Mononuclear cell (primary cell): ENCODE measurements around the gene BLOC1S4. TPM values are rescaled to one million over a fixed set of nuclear protein-coding genes. Genes with fewer than 3 reads are reported as not detected.
"Not testable (repeated sequence)": the region's sequence is repeated elsewhere in the genome, so short reads cannot be mapped to it uniquely, and the experiment has no call there.

ENCODE experiments used
- H3K27me3 ChIP-seq: 2 replicates; pipeline ENCODE4 v1.6.0; 2011; ENCODE audit warnings: low read length, control low read depth; ENCODE audit not compliant: insufficient read depth
- H3K4me1 ChIP-seq: 2 replicates; pipeline ENCODE4 v1.5.1; 2011; ENCODE audit warnings: mild to moderate bottlenecking, low read length, control low read depth; ENCODE audit not compliant: insufficient read depth
- H3K4me3 ChIP-seq: 2 replicates; pipeline ENCODE4 v1.5.1; 2011; ENCODE audit warnings: mild to moderate bottlenecking, low read length, moderate library complexity
- H3K9me3 ChIP-seq: 2 replicates; pipeline ENCODE4 v1.5.1; 2011; ENCODE audit warnings: low read depth, mild to moderate bottlenecking, control low read depth, low read length
- total RNA-seq: library from RNA; depleted of rRNA; stranded (reverse); fragments of >200 nt; gene quantifications from one replicate; pipeline ENCODE4 v1.2.3, GENCODE V29; 2012

BLOC1S4 gene, protein sequence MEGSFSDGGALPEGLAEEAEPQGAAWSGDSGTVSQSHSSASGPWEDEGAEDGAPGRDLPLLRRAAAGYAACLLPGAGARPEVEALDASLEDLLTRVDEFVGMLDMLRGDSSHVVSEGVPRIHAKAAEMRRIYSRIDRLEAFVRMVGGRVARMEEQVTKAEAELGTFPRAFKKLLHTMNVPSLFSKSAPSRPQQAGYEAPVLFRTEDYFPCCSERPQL
- total RNA-seq: 12.8 TPM

DNA sequence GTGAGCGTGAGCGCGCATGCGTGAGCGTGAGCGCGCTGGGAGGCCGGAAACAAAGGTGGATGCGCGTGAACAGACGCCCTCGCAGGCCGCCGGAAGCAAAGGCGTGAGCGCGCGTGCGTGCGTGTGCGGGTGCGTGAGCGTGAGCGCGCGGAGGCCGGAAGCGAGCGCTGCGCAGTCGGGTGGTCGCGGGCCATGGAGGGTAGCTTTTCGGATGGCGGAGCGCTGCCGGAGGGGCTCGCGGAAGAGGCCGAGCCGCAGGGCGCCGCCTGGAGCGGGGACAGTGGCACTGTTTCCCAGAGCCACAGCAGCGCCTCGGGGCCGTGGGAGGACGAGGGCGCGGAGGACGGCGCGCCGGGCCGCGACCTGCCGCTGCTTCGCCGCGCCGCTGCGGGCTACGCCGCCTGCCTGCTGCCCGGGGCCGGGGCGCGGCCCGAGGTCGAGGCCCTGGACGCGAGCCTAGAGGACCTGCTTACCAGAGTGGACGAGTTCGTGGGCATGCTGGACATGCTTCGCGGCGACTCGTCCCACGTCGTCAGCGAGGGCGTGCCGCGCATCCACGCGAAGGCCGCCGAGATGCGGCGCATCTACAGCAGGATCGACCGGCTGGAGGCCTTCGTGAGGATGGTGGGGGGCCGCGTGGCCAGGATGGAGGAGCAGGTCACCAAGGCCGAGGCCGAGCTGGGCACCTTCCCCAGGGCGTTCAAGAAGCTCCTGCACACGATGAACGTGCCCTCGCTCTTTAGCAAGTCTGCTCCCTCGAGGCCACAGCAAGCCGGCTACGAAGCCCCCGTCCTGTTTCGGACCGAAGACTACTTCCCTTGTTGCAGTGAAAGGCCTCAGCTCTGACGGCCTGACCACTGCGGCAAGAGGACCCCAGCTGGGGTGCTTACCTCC, at the start of gene BLOC1S4:
Gene BLOC1S4 (plus strand): TSS at position 157 of the 894 bp plus-strand sequence. CDS start 36 bp downstream, at position 193.
- H3K27me3 ChIP-seq: no peaks in the 10 kb centered on the region
- H3K4me3 ChIP-seq: peak within 1 kb of the TSS; percentile 72
- peaks cover 31% of the 10 kb centered on the region for H3K4me1 ChIP-seq
- no peaks in the 10 kb centered on the region for H3K9me3 ChIP-seq

- H3K9me3 ChIP-seq: no peaks in the 10 kb centered on the region
- peaks cover 8% of the 10 kb centered on the region for H3K27me3 ChIP-seq
- no peaks in the 10 kb centered on the region for H3K4me1 ChIP-seq
- H3K4me3 ChIP-seq: no peak overlapping the region
Observed at GRCh38 chr4:6668391-6668790, 47.6 kb upstream of the BLOC1S4 start.

DNA sequence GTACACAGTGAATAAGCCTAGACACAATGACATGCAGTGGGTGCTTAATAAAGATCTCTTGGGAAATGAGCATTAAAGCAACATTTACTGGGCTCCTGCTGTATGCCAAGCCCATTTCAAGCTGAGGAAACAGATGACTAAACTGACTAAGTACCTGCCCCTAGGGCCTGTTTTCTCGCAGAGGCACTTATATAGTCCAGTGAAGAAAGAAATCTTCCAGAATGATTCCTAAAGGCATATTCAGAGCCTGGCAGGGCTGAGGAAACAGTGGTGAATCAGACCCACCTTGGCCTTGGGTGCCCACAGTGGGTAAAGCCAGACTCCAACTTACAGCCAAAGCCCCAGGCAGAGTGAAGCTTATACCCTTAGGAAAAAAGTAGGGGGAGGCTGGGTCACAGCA, 44.3 kb upstream of the BLOC1S4 start:
- H3K27me3 ChIP-seq: no peaks in the 10 kb centered on the region
- H3K4me1 ChIP-seq: peaks cover 25% of the 10 kb centered on the region
- H3K9me3 ChIP-seq: no peaks in the 10 kb centered on the region
- no peak overlapping the region for H3K4me3 ChIP-seq

DNA sequence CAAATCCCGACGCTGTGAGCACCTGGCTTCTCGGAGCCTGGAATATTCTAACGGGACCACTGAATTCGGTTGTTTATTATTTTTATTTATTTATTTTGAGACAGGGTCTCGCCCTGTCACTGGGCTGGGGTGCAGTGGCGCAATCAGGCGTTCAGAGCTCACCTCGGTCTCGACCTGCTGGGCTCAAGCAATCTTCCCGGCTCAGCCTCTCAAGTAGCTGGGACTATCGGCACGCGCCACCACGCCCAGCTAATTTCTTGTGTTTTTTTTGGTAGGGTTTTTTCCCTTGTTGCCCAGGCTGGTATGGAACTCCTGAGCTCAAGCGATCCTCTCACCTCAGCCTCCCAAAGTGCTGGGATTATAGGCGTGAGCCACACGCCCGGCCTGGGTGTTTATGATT, 43.8 kb upstream of the BLOC1S4 start:
- Histone ChIP-seq H3K9me3 (no peaks in the 10 kb centered on the region), H3K4me3 (no peak overlapping the region), H3K27me3 (no peaks in the 10 kb centered on the region), H3K4me1 (peaks cover 30% of the 10 kb centered on the region)

DNA sequence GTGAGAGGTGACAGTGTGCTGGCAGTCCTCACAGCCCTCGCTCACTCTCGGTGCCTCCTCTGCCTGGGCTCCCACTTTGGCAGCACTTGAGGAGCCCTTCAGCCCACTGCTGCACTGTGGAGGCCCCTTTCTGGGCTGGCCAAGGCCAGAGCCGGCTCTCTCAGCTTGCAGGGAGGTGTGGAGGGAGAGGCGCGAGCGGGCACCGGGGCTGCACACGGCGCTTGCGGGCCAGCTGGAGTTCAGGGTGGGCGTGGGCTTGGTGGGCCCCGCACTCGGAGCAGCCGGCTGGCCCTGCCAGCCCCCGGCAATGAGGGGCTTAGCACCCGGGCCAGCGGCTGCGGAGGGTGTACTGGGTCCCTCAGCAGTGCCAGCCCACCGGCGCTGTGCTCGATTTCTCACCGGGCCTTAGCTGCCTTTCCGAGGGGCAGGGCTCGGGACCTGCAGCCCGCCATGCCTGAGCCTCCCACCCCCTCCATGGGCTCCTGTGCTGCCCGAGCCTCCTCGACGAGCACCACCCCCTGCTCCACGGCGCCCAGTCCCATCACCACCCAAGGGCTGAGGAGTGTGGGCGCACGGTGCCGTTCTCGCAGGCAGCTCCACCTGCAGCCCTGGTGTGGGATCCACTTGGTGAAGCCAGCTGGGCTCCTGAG, 43.3 kb upstream of the BLOC1S4 start:
- H3K27me3 ChIP-seq, H3K9me3 ChIP-seq, H3K4me3 ChIP-seq: not testable (repeated sequence)
- peaks cover 35% of the 10 kb centered on the region for H3K4me1 ChIP-seq

DNA sequence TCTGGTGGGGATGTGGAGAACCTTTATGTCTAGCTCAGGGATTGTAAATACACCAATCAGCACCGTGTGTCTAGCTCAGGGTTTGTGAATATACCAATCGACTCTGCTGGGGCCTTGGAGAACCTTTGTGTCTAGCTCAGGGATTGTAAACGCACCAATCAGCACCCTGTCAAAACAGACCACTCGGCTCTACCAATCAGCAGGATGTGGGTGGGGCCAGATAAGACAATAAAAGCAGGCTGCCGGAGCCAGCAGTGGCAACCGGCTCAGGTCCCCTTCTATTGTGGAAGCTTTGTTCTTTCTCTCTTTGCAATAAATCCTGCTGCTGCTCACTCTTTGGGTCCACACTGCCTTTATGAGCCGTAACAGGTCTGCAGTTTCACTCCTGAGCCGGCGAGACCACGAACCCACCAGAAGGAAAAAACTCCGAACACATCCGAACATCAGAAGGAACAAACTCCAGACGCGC, 42.7 kb upstream of the BLOC1S4 start:
- H3K27me3 ChIP-seq, H3K9me3 ChIP-seq: not testable (repeated sequence)
- Histone ChIP-seq H3K4me3 (peak overlapping the region; percentile 67), H3K4me1 (peaks cover 36% of the 10 kb centered on the region)

DNA sequence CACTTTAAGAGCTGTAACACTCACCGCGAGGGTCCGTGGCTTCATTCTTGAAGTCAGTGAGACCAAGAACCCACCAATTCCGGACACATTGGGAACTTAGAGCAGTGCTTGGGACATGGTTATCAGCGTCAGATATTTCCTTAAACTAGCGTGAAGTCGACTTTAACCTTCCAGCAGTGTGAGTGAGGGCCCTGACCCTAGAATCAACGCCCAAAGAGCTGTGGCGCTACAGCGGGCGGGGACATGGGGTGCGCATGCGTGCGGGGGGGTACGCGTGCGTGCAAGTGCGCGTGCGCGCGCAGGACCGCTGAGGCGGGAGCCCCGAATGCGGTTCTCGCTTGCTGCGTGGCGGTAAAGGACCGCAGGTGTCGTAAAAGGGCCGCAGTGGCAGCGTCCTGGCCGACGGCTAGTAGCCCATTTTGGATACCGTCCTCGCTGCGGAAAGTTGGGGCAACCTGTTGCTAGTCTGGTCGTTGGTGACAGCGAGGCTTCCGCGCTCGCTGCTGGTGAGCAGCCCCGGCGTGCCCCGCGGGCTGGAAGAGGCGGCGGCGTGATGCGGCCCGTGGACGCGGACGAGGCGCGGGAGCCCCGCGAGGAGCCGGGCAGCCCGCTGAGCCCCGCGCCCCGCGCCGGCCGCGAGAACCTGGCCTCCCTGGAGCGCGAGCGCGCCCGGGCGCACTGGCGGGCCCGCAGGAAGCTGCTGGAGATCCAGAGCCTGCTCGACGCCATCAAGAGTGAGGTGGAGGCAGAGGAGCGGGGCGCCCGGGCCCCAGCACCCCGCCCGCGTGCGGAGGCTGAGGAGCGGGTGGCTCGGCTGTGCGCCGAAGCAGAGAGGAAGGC, 42.1 kb upstream of the BLOC1S4 start:
- Histone ChIP-seq H3K4me1 (peaks cover 36% of the 10 kb centered on the region), H3K27me3 (no peaks in the 10 kb centered on the region), H3K9me3 (no peaks in the 10 kb centered on the region), H3K4me3 (peak overlapping the region; percentile 67)

DNA sequence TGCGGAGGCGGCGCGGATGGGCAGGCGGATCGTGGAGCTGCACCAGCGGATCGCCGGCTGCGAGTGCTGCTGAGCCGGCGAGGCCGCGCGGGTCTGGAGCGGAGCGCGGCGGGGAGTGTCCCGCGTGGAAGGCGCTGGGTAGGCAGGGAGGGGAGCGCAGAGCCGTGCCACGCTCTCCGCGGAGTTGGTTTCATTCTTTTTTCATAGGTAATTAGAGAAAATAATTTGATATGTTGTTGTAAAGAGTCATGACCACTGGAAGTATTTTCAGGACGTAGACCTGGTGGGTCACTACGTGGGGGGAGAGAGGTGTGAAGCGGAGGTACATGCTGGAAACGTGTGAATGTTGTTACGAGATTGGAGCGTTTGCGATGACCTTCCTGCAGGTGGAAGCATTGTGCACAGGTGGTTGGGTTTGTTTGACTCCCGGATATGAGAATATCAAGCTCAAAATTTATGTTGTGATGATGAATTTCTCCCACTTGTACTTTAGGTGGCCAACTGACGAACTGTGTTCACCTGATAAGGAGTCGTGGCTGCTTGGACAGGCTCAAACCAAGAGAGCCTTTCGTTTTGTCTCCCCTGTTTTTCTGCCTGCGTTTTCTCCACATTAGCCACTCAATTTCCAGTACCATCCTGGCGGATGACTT, 41.3 kb upstream of the BLOC1S4 start:
- Histone ChIP-seq H3K4me3 (peak overlapping the region; percentile 67), H3K27me3 (no peaks in the 10 kb centered on the region), H3K4me1 (peaks cover 36% of the 10 kb centered on the region), H3K9me3 (no peaks in the 10 kb centered on the region)

GRCh38 chr4:6676722-6677558, 39.0 kb upstream of the BLOC1S4 start:
- peaks cover 36% of the 10 kb centered on the region for H3K4me1 ChIP-seq
- no peak overlapping the region for H3K4me3 ChIP-seq
- H3K27me3 ChIP-seq: no peaks in the 10 kb centered on the region
- no peaks in the 10 kb centered on the region for H3K9me3 ChIP-seq

GRCh38 chr4:6680372-6681034, 35.5 kb upstream of the BLOC1S4 start:
- H3K4me1 ChIP-seq: peaks cover 22% of the 10 kb centered on the region
- no peak overlapping the region for H3K4me3 ChIP-seq
- no peaks in the 10 kb centered on the region for H3K9me3 ChIP-seq
- no peaks in the 10 kb centered on the region for H3K27me3 ChIP-seq

DNA sequence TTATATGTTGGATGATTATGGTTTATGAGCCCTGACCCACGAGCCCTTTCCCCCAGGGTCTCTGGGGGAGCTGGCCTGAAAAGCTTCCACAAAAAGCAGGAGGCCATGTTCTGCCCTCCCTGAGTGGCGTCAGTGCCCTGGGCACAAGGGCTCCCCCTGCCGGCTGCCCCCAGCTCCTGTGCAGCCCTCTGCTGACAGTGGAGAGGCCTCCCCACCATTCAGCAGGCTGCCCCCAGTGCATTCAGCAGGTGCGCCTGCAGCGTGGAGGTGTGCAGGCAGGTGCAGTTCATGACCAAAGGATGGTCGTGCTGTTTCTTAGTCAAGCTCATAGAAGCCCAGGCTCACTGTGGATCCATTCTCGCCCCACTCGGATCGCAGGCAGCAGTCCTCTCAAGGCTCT, 34.8 kb upstream of the BLOC1S4 start:
- H3K4me3 ChIP-seq: no peak overlapping the region
- no peaks in the 10 kb centered on the region for H3K9me3 ChIP-seq
- peaks cover 15% of the 10 kb centered on the region for H3K4me1 ChIP-seq

DNA sequence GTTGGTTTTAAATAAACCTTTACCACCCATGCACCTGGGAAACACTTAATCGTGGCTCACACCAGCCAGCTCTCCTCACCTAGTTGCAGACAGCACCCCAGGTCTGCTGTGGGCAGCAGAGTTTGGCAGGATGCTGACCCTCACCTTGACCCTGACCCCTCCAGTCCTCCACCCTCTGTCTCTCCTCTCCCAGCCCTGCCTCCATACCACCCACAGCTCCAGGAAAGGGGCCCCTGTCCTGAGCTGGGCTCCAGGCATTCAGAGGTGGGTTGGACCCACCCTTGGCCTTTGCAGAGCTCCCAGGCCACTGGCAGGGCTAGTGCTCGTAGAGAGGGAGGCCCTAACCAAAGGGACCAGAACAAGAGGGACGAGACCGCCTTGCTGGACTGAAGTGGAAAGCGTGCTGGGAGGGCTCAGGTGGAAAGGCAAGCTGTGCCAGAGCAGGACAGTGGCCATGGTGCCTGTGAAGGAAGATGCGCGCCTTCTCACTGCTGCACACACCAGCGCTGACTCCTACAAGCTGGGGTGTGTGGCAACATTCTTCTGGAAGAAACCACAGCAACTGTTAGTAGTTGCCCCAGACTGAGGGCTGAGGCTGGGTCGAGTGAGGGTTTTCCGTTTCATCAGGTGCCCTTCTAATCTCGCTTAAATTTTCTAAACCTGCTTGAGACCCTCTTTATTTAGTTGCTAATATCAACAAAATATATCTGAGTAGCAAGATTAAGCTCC, 32.9 kb upstream of the BLOC1S4 start:
- H3K4me1 ChIP-seq: no peaks in the 10 kb centered on the region
- H3K4me3 ChIP-seq: no peak overlapping the region
- H3K9me3 ChIP-seq: no peaks in the 10 kb centered on the region
- no peaks in the 10 kb centered on the region for H3K27me3 ChIP-seq

More for the DNA sequence above, 34.8 kb upstream of the BLOC1S4 start:
- H3K27me3 ChIP-seq: no peaks in the 10 kb centered on the region
